A673 (cell line): ENCODE data around the gene CTDNEP1. TPM values are rescaled to one million over a fixed set of nuclear protein-coding genes. Genes with fewer than 3 reads are reported as not detected.

Experiments used
- BruUV-seq: library from RNA; stranded (reverse); fragments of 400-500 nt; replicated peaks from 2 replicates; lab custom pipeline; 2021; lab: Mats Ljungman, UMichigan
- CTCF ChIA-PET: fragments of 300-600 bp; sonication (Branson Sonifier 250); formaldehyde crosslinking; loops from one replicate; lab custom pipeline; 2022; ENCODE audit warnings: antibody characterized with exemption; lab: Charles Lee
- POLR2A ChIA-PET: fragments of 300-600 bp; sonication (Branson Sonifier 250); formaldehyde crosslinking; loops from one replicate; lab custom pipeline; 2022; ENCODE audit warnings: antibody characterized with exemption; ENCODE audit not compliant: low non-redundant PET; lab: Charles Lee
- DNase-seq: peaks from one replicate; pipeline ENCODE4 v3.0.0-alpha.2; 2015; ENCODE audit warnings: low spot score
- H3K27ac ChIP-seq: fragments of 200-600 bp; sonication (generic); 2 replicates; pipeline ENCODE4 v1.5.1; 2016; ENCODE audit warnings: mixed run types, low read depth, mild to moderate bottlenecking, mixed read lengths, antibody characterized with exemption, low read length; ENCODE audit not compliant: poor library complexity, severe bottlenecking
- H3K27me3 ChIP-seq: fragments of 200-600 bp; sonication (generic); replicated peaks from 2 replicates; pipeline ENCODE4 v1.6.1; 2017; ENCODE audit warnings: mixed run types, low read depth, mild to moderate bottlenecking, mixed read lengths, antibody characterized with exemption, low read length; ENCODE audit not compliant: insufficient read depth, poor library complexity
- H3K36me3 ChIP-seq: fragments of 200-600 bp; sonication (generic); 2 replicates; pipeline ENCODE4 v1.6.1; 2016; ENCODE audit warnings: mixed run types, mild to moderate bottlenecking, mixed read lengths, antibody characterized with exemption, low read length; ENCODE audit not compliant: insufficient read depth, poor library complexity, severe bottlenecking
- H3K4me1 ChIP-seq: fragments of 200-600 bp; sonication (generic); 2 replicates; pipeline ENCODE4 v1.6.1; 2017; ENCODE audit warnings: mixed run types, mild to moderate bottlenecking, mixed read lengths, antibody characterized with exemption, low read length; ENCODE audit not compliant: insufficient read depth, poor library complexity, severe bottlenecking
- H3K4me3 ChIP-seq: fragments of 200-600 bp; sonication (generic); 2 replicates; pipeline ENCODE4 v1.5.1; 2016; ENCODE audit warnings: low read depth, mixed run types, mild to moderate bottlenecking, mixed read lengths, low read length; ENCODE audit not compliant: poor library complexity, severe bottlenecking
- H3K9me3 ChIP-seq: fragments of 200-600 bp; sonication (generic); 2 replicates; pipeline ENCODE4 v1.6.1; 2016; ENCODE audit warnings: mixed run types, low read depth, mild to moderate bottlenecking, mixed read lengths, antibody characterized with exemption, low read length; ENCODE audit not compliant: poor library complexity, severe bottlenecking
- EZH2 ChIP-seq: fragments of 200-600 bp; sonication (generic); IDR thresholded peaks from 2 replicates; pipeline ENCODE4 v1.6.1; 2017; ENCODE audit warnings: borderline replicate concordance, low read depth, mild to moderate bottlenecking, mixed read lengths, antibody characterized with exemption, low read length; ENCODE audit not compliant: poor library complexity, severe bottlenecking
- intact Hi-C: fragments of 100-400 bp; cut with micrococcal nuclease; formaldehyde crosslinking; loops from one replicate; pipeline ENCODE4 v1.10.0; 2022; ENCODE audit not compliant: unreplicated experiment
- total RNA-seq: library from RNA; stranded (reverse); gene quantifications from 2 replicates; pipeline ENCODE4 v1.2.3, GENCODE V29; 2021
- TF ChIP-seq, protein P1 (sequence below): fragments of 300-800, 200-600 bp; sonication (generic); conservative IDR thresholded peaks from 2 replicates; pipeline ENCODE4 v1.5.1; 2017; ENCODE audit warnings: low read depth, mild to moderate bottlenecking, antibody characterized with exemption, low read length, moderate library complexity, mixed read lengths

CTDNEP1 gene
- total RNA-seq, 1 experiment from 2014 or later, result 175 TPM

DNA sequence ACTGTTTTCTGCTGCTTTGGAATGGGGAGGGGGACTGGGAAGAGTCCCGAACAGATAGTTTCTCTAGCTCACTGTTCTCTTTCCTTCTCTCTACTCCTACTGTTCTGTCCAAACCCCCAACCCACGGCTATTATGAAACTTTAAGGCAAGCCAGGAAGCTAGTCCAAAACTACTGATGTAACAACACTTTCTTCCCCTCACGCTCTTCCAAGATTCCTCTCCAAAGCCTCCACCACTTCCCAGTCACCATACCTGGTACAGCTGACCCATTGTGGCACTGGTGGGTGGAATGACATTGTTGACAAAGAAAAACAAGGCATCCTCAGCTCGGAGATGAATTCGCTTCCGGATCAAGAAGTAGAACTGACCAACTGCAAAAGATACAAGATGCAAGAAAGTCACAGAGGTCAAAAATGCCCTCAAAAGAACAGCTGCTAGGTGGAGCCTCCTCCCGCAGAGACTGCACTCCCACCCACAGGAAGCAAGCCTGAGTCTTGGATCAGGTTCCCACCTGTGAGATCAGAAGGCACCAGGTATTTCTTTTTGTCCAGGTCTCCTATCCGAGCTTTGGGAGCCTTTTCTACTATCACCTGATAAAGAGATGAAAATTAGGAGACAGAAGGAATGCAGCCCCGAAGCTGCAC is 10.3 kb downstream of the CTDNEP1 start:
- POLR2A ChIA-PET, result interaction anchor here (0.6 kb wide), 1 partner anchor 21 kb away, joined by 4 read pairs; no protein-coding TSS in a partner anchor
- Histone ChIP-seq H3K36me3 (peaks cover 44% of the 10 kb centered on the region), H3K9me3 (no peaks in the 10 kb centered on the region), H3K27me3 (no peaks in the 10 kb centered on the region), H3K4me1 (peaks cover 31% of the 10 kb centered on the region), H3K27ac (peak overlapping the region; percentile 84), H3K4me3 (peak overlapping the region; percentile 72)
- DNase-seq, result no peak
- BruUV-seq, result no TSS peak
- CTCF ChIA-PET, result interaction anchor here (1.0 kb wide), 1 partner anchor 20 kb away, joined by 3 read pairs; no protein-coding TSS in a partner anchor
- intact Hi-C loops, result no loop called here
- TF ChIP-seq, protein P1, sequence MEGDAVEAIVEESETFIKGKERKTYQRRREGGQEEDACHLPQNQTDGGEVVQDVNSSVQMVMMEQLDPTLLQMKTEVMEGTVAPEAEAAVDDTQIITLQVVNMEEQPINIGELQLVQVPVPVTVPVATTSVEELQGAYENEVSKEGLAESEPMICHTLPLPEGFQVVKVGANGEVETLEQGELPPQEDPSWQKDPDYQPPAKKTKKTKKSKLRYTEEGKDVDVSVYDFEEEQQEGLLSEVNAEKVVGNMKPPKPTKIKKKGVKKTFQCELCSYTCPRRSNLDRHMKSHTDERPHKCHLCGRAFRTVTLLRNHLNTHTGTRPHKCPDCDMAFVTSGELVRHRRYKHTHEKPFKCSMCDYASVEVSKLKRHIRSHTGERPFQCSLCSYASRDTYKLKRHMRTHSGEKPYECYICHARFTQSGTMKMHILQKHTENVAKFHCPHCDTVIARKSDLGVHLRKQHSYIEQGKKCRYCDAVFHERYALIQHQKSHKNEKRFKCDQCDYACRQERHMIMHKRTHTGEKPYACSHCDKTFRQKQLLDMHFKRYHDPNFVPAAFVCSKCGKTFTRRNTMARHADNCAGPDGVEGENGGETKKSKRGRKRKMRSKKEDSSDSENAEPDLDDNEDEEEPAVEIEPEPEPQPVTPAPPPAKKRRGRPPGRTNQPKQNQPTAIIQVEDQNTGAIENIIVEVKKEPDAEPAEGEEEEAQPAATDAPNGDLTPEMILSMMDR, result no peak
- no peak for TF ChIP-seq EZH2

DNA sequence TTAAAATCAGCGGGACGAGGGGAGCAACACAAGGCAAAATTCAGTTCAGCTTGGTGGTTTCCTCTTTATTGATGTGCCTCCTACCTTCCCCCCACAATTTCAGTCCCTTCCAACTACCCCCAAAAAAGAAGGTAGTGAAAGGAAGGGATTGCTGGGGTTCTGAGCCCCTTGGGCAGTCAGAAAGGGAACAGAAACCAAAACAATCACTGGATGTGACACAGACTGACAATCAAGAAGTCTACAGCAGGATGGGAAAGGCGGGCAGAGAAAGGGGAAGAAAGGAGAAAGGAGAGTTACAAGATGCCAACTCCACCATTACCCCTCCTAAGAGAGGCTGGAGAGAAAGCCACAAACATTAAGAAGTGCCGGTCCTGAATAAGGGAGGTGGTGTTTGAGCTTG is 11.2 kb downstream of the CTDNEP1 start:
- ChIA-PET CTCF (no interaction called here), POLR2A (interaction anchor here (0.6 kb wide), 1 partner anchor 20 kb away, joined by 4 read pairs; no protein-coding TSS in a partner anchor)
- Histone ChIP-seq H3K4me3 (peak overlapping the region; percentile 96), H3K9me3 (no peaks in the 10 kb centered on the region), H3K27me3 (no peaks in the 10 kb centered on the region), H3K4me1 (peaks cover 33% of the 10 kb centered on the region), H3K36me3 (peaks cover 45% of the 10 kb centered on the region), H3K27ac (peak overlapping the region; percentile 22)
- intact Hi-C loops, result no loop called here
- TF ChIP-seq, protein P1, result no peak
- no peak for TF ChIP-seq EZH2
- no peak for DNase-seq
- TSS peak; percentile 64 for BruUV-seq

DNA sequence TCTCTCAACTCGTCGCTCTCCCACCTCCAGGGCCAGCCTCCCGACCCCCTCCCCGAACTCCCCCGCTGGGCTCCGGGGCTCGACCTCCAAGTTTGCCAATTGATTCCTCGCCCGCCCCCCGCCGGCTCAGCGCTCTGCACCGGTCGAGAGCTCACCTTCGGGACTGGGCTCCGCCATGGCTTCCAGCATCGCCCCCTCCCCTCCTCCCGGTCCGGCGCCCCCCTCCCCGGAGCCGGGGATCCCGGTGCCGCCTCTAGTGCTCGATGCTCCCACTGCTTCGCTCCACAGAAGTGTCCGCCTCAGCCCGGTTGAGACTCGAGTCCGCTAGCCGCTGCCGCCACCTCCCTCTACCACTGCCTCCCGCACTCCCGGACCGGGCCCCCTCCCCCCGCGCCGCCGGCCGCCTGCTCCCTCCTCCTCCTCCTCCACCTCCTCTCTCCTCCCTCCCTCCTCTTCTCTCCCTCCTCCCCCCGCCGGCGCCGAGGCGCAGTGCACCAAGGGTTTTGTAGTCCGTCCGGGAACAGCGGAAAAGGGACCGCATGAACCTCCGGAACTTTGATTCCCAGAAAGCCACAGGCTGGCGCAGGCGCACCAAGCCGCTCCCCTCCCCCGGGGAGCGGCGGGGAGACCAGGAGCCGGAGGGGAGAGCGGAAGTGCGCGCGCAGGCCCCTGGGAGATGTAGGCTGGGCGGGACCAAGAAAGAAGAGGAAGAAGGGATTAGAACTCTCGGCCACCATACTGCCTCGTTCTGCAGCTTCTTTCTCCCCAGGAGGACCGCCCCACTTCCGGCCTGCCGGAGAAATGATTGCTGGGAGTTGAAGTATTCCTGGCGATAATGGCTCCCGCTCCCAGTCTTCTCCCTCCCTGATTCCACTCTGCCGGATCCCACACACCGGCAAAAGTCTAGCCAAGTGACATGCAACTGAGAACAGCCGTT is 12.2 kb downstream of the CTDNEP1 start, which contains the start of gene PHF23:
Gene PHF23, minus strand, starts transcription at position 367 of the 937 bp plus-strand sequence. Its CDS starts 178 bp downstream, at position 189.
- BruUV-seq, result no TSS peak
- CTCF ChIA-PET, result no interaction called here
- peaks cover 47% of the 10 kb centered on the region for H3K36me3 ChIP-seq
- peaks cover 41% of the 10 kb centered on the region for H3K4me1 ChIP-seq
- peak within 1 kb of the TSS; percentile 95 for H3K27ac ChIP-seq
- intact Hi-C loops, result no loop called here
- no peak for TF ChIP-seq EZH2
- TF ChIP-seq, protein P1, result no peak
- H3K9me3 ChIP-seq, result no peaks in the 10 kb centered on the region
- H3K4me3 ChIP-seq, result peak within 1 kb of the TSS; percentile 96
- POLR2A ChIA-PET, result interaction anchor here (0.7 kb wide), 1 partner anchor 188 kb away, joined by 3 read pairs; no protein-coding TSS in a partner anchor
- no peaks in the 10 kb centered on the region for H3K27me3 ChIP-seq
- DNase-seq, result peak; percentile 100
